Caco-2 (cell line): ENCODE measurements around the gene PARD3. TPM values are rescaled to one million over a fixed set of nuclear protein-coding genes. Genes with fewer than 3 reads are reported as not detected.

Source experiments
- BruUV-seq: library from RNA; stranded (reverse); fragments of 400-500 nt; replicated peaks from 2 replicates; lab custom pipeline; 2021; lab: Mats Ljungman, UMichigan
- CTCF ChIA-PET: fragments of 300-600 bp; sonication (Branson Sonifier 250); formaldehyde crosslinking; loops from one replicate; lab custom pipeline; 2022; ENCODE audit warnings: antibody characterized with exemption; lab: Charles Lee
- POLR2A ChIA-PET: fragments of 300-600 bp; sonication (Branson Sonifier 250); formaldehyde crosslinking; loops from one replicate; lab custom pipeline; 2022; ENCODE audit warnings: antibody characterized with exemption; lab: Charles Lee
- DNase-seq, 2 experiments: peaks; one replicate each; pipeline versions ENCODE4 v3.0.0 to v3.0.0-alpha.2; 2020 to 2022
- H3K27me3 ChIP-seq: replicated peaks from 2 replicates; pipeline ENCODE4 v1.6.0; 2011; ENCODE audit warnings: low read length; ENCODE audit not compliant: control insufficient read depth, insufficient read depth
- H3K36me3 ChIP-seq: 2 replicates; pipeline ENCODE4 v1.5.1; 2011; ENCODE audit warnings: low read length; ENCODE audit not compliant: control insufficient read depth, insufficient read depth
- H3K4me1 ChIP-seq: fragments of 250-450 bp; sonication (Bioruptor Pico); 2 replicates; pipeline ENCODE4 v1.5.1; 2020; ENCODE audit warnings: mild to moderate bottlenecking
- H3K4me3 ChIP-seq: 2 replicates; pipeline ENCODE4 v1.5.1; 2011; ENCODE audit warnings: low read depth, mild to moderate bottlenecking, control low read depth, low read length
- H3K9me3 ChIP-seq: fragments of 250-450 bp; sonication (Bioruptor Pico); 2 replicates; pipeline ENCODE4 v1.5.1; 2020; ENCODE audit warnings: mild to moderate bottlenecking, moderate library complexity
- H3K27ac Mint-ChIP-seq: one replicate; pipeline ENCODE4 v1.8.0; 2022; ENCODE audit warnings: mixed read lengths; ENCODE audit not compliant: unreplicated experiment
- H3K27me3 Mint-ChIP-seq: one replicate; pipeline ENCODE4 v1.8.0; 2022; ENCODE audit warnings: mixed read lengths; ENCODE audit not compliant: insufficient read depth, unreplicated experiment
- H3K36me3 Mint-ChIP-seq: one replicate; pipeline ENCODE4 v1.8.0; 2022; ENCODE audit warnings: mild to moderate bottlenecking, mixed read lengths; ENCODE audit not compliant: insufficient read depth, unreplicated experiment
- H3K4me1 Mint-ChIP-seq: one replicate; pipeline ENCODE4 v1.8.0; 2022; ENCODE audit warnings: low read depth, mixed read lengths; ENCODE audit not compliant: unreplicated experiment
- H3K4me3 Mint-ChIP-seq: one replicate; pipeline ENCODE4 v1.8.0; 2022; ENCODE audit warnings: mild to moderate bottlenecking, moderate library complexity, mixed read lengths; ENCODE audit not compliant: unreplicated experiment
- H3K9me3 Mint-ChIP-seq: one replicate; pipeline ENCODE4 v1.8.0; 2022; ENCODE audit warnings: mixed read lengths; ENCODE audit not compliant: unreplicated experiment
- CTCF ChIP-seq, 2 experiments: fragments of 200-600 bp in 1 of 2; IDR thresholded peaks; 1 replicate in 1 of 2; 2 replicates in 1 of 2; pipeline versions ENCODE4 v1.5.1 to v1.8.0; 2011 to 2022; ENCODE audit warnings: antibody characterized with exemption in 1 of 2, control low read depth in 1 of 2, inconsistent platforms in 1 of 2, low read depth in 1 of 2, low read length in 1 of 2, mild to moderate bottlenecking in 1 of 2, moderate library complexity in 1 of 2; ENCODE audit not compliant: insufficient read depth in 1 of 2, severe bottlenecking in 1 of 2, unreplicated experiment in 1 of 2
- intact Hi-C: fragments of 100-400 bp; cut with micrococcal nuclease; formaldehyde crosslinking; loops from one replicate; pipeline ENCODE4 v1.10.0; 2022; ENCODE audit not compliant: unreplicated experiment
- total RNA-seq: library from RNA; stranded (reverse); gene quantifications from 2 replicates; pipeline ENCODE4 v1.2.3, GENCODE V29; 2022

PARD3 gene
- total RNA-seq, 1 experiment from 2014 or later: 80.7 TPM

GRCh38 chr10:34498821-34499220 lies 316.3 kb downstream of the PARD3 start:
- POLR2A ChIA-PET: no interaction called here
- BruUV-seq: no TSS peak

GRCh38 chr10:34495938-34496337 lies 319.2 kb downstream of the PARD3 start:
- Mint-ChIP-seq H3K27me3 (no peaks in the 10 kb centered on the region), H3K27ac (no peak overlapping the region), H3K36me3 (peaks cover 9% of the 10 kb centered on the region), H3K4me3 (no peak overlapping the region), H3K4me1 (no peaks in the 10 kb centered on the region), H3K9me3 (no peaks in the 10 kb centered on the region)
- ChIA-PET POLR2A (no interaction called here), CTCF (no interaction called here)
- Histone ChIP-seq H3K27me3 (no peaks in the 10 kb centered on the region), H3K9me3 (no peaks in the 10 kb centered on the region), H3K4me3 (no peak overlapping the region), H3K36me3 (no peaks in the 10 kb centered on the region), H3K4me1 (no peaks in the 10 kb centered on the region)
- intact Hi-C loops: no loop called here
- BruUV-seq: no TSS peak
- TF ChIP-seq CTCF (IDR thresholded peaks at IDR 0.05; ENCODE audit: insufficient read depth in 1 of 2, low read depth in 1 of 2, low read length in 1 of 2, severe bottlenecking in 1 of 2, unreplicated experiment in 1 of 2): no peak
- DNase-seq: no peak

More at GRCh38 chr10:34498821-34499220, 316.3 kb downstream of the PARD3 start:
- TF ChIP-seq CTCF (IDR thresholded peaks at IDR 0.05; ENCODE audit: insufficient read depth in 1 of 2, low read depth in 1 of 2, low read length in 1 of 2, severe bottlenecking in 1 of 2, unreplicated experiment in 1 of 2): no peak
- Histone ChIP-seq H3K4me3 (no peak overlapping the region), H3K9me3 (no peaks in the 10 kb centered on the region), H3K27me3 (no peaks in the 10 kb centered on the region), H3K4me1 (no peaks in the 10 kb centered on the region), H3K36me3 (no peaks in the 10 kb centered on the region)
- H3K27me3 Mint-ChIP-seq: no peaks in the 10 kb centered on the region
- CTCF ChIA-PET: interaction anchor here (0.6 kb wide), 1 partner anchor 1286 kb away, joined by 6 read pairs; no protein-coding TSS in a partner anchor
- no peak overlapping the region for H3K27ac Mint-ChIP-seq
- H3K36me3 Mint-ChIP-seq: peaks cover 9% of the 10 kb centered on the region
- intact Hi-C loops: no loop called here
- no peaks in the 10 kb centered on the region for H3K4me1 Mint-ChIP-seq
- H3K4me3 Mint-ChIP-seq: no peak overlapping the region
- H3K9me3 Mint-ChIP-seq: no peaks in the 10 kb centered on the region
- no peak for DNase-seq

GRCh38 chr10:34494012-34494411 lies 321.1 kb downstream of the PARD3 start:
- DNase-seq: no peak
- TF ChIP-seq CTCF (IDR thresholded peaks at IDR 0.05; ENCODE audit: insufficient read depth in 1 of 2, low read depth in 1 of 2, low read length in 1 of 2, severe bottlenecking in 1 of 2, unreplicated experiment in 1 of 2): no peak
- no peaks in the 10 kb centered on the region for H3K27me3 Mint-ChIP-seq
- H3K36me3 Mint-ChIP-seq: peaks cover 9% of the 10 kb centered on the region
- intact Hi-C loops: no loop called here
- Histone ChIP-seq H3K27me3 (no peaks in the 10 kb centered on the region), H3K4me3 (no peak overlapping the region), H3K4me1 (no peaks in the 10 kb centered on the region), H3K9me3 (no peaks in the 10 kb centered on the region), H3K36me3 (no peaks in the 10 kb centered on the region)
- no peak overlapping the region for H3K4me3 Mint-ChIP-seq
- peaks cover 11% of the 10 kb centered on the region for H3K4me1 Mint-ChIP-seq
- POLR2A ChIA-PET: no interaction called here
- H3K27ac Mint-ChIP-seq: no peak overlapping the region
- BruUV-seq: no TSS peak
- CTCF ChIA-PET: no interaction called here
- H3K9me3 Mint-ChIP-seq: no peaks in the 10 kb centered on the region
